ENCODE measurements around the gene HHIPL1.

GRCh38 chr14:99595524-99595923, 49.4 kb upstream of the HHIPL1 start:
- TF ChIP-seq POLR2A (IDR thresholded peaks at IDR 0.05) (no peak), POLR2AphosphoS5 (IDR thresholded peaks at IDR 0.05) (no peak)
